ENCODE measurements around the gene HSBP1L1.

The HSBP1L1 gene

DNA sequence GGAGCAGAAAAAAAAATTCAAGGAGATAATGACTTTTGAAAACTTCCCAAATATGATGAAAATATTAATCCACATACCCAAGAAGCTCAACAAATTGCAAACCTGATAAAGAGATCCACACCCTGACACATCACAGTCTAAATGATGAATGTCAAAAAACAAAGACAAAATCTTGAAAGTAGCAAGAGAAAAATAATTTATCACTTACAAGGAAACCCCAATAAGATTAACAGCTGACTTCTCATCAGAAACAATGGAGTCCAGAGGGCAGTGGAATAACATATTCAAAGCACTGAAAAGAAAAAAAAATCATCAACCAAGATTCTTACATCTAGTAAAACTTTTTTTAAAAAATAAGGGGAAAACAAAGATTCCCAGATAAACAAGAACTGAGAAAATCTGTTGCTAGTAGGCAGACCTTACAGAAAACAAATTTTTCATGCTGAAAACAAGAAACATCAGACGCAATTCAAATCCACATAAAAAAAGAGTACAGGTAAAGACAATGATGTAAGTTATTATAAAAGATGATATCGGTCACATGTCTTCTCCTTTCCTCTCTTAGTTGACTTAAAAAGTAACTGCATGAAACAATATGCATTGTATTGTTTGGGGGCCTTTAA lies 34.3 kb upstream of the HSBP1L1 start:
- Histone ChIP-seq H3K27ac (ENCODE audit: low read depth, low read length) (no peak overlapping the region), H3K27me3 (ENCODE audit: insufficient read depth, low read length) (no peaks in the 10 kb centered on the region), H3K4me3 (ENCODE audit: low read depth, low read length) (no peak overlapping the region), H3K18ac (ENCODE audit: low read length) (no peak overlapping the region), H3K4me1 (ENCODE audit: control insufficient read depth in 1 of 2, insufficient read depth in 2 of 2, low read length in 2 of 2) (peaks cover 0 to 6% of the 10 kb centered on the region in 2 experiments), H3K14ac (ENCODE audit: low read length) (no peak overlapping the region), H3K36me3 (ENCODE audit: control insufficient read depth in 1 of 2, insufficient read depth in 2 of 2, low read length in 2 of 2) (peaks cover 4% of the 10 kb centered on the region in 2 experiments), H3K23ac (ENCODE audit: low read length) (no peak overlapping the region), H4K12ac (ENCODE audit: low read depth, low read length) (no peak overlapping the region), H4K8ac (ENCODE audit: low read depth, low read length) (no peak overlapping the region), H4K91ac (ENCODE audit: low read depth, low read length) (no peak overlapping the region), H3K79me1 (ENCODE audit: low read length) (no peaks in the 10 kb centered on the region), H3K4me2 (ENCODE audit: low read length) (no peak overlapping the region), H2BK12ac (ENCODE audit: low read length) (no peak overlapping the region), H3K9me3 (ENCODE audit: insufficient read depth, low read depth, low read length) (peaks cover 4% of the 10 kb centered on the region), H3K79me2 (ENCODE audit: control insufficient read depth, insufficient read depth, low read length, poor library complexity) (no peaks in the 10 kb centered on the region), H2AFZ (ENCODE audit: insufficient read depth, low read length, poor library complexity) (no peak overlapping the region), H2BK120ac (ENCODE audit: insufficient read depth, low read length, poor library complexity) (no peak overlapping the region), H2AK5ac (ENCODE audit: low read length) (no peak overlapping the region), H3K4ac (ENCODE audit: low read depth, low read length) (no peak overlapping the region), H2BK5ac (ENCODE audit: low read depth, low read length, poor library complexity) (no peak overlapping the region), H3K9ac (ENCODE audit: low read length) (no peak overlapping the region)
- no CpG with 5 or more reads among the region's 2 CpGs for whole genome bisulfite sequencing (ENCODE audit: extremely low coverage, insufficient coverage, insufficient read length)
- DNase-seq, result no peak

DNA sequence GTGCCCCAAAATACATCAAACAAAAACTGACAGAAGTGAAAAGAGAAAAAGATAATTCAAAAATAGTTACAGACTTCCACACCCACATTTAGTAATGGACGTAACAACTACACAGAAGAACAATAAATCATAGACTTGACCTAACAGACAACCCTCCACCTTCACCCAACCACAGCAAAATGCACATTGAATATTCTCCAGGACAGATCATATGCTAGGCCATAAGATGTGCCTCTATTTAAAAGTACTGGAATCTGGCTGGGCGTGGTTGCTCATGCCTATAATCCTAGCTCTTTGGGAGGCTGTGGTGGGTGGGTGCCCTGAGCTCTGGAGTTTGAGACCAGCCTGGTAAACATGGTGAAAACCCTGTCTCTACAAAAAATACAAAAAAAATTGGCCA lies 33.0 kb upstream of the HSBP1L1 start:
- H3K4me1 ChIP-seq (ENCODE audit: control insufficient read depth in 1 of 2, insufficient read depth in 2 of 2, low read length in 2 of 2), result peaks cover 0 to 6% of the 10 kb centered on the region in 2 experiments
- no peaks in the 10 kb centered on the region for H3K79me2 ChIP-seq (ENCODE audit: control insufficient read depth, insufficient read depth, low read length, poor library complexity)
- H3K4ac ChIP-seq (ENCODE audit: low read depth, low read length), result no peak overlapping the region
- peaks cover 2% of the 10 kb centered on the region in 2 experiments for H3K36me3 ChIP-seq (ENCODE audit: control insufficient read depth in 1 of 2, insufficient read depth in 2 of 2, low read length in 2 of 2)
- H2AK5ac ChIP-seq (ENCODE audit: low read length), result no peak overlapping the region
- no CpG with 5 or more reads among the region's 2 CpGs for WGBS (ENCODE audit: extremely low coverage, insufficient coverage, insufficient read length)
- no peak overlapping the region for H3K14ac ChIP-seq (ENCODE audit: low read length)
- H3K4me3 ChIP-seq (ENCODE audit: low read depth, low read length), result no peak overlapping the region
- no peak overlapping the region for H4K91ac ChIP-seq (ENCODE audit: low read depth, low read length)
- H2BK120ac ChIP-seq (ENCODE audit: insufficient read depth, low read length, poor library complexity), result no peak overlapping the region
- no peak overlapping the region for H2BK5ac ChIP-seq (ENCODE audit: low read depth, low read length, poor library complexity)
- no peak overlapping the region for H3K18ac ChIP-seq (ENCODE audit: low read length)
- no peak overlapping the region for H4K12ac ChIP-seq (ENCODE audit: low read depth, low read length)
- H3K9me3 ChIP-seq (ENCODE audit: insufficient read depth, low read depth, low read length), result peaks cover 6% of the 10 kb centered on the region
- no peak overlapping the region for H3K23ac ChIP-seq (ENCODE audit: low read length)
- H2AFZ ChIP-seq (ENCODE audit: insufficient read depth, low read length, poor library complexity), result no peak overlapping the region
- H2BK12ac ChIP-seq (ENCODE audit: low read length), result no peak overlapping the region
- H3K27ac ChIP-seq (ENCODE audit: low read depth, low read length), result no peak overlapping the region
- H3K79me1 ChIP-seq (ENCODE audit: low read length), result no peaks in the 10 kb centered on the region
- H4K8ac ChIP-seq (ENCODE audit: low read depth, low read length), result no peak overlapping the region
- no peak for DNase-seq
- no peak overlapping the region for H3K4me2 ChIP-seq (ENCODE audit: low read length)
- no peak overlapping the region for H3K9ac ChIP-seq (ENCODE audit: low read length)
- H3K27me3 ChIP-seq (ENCODE audit: insufficient read depth, low read length), result no peaks in the 10 kb centered on the region

DNA sequence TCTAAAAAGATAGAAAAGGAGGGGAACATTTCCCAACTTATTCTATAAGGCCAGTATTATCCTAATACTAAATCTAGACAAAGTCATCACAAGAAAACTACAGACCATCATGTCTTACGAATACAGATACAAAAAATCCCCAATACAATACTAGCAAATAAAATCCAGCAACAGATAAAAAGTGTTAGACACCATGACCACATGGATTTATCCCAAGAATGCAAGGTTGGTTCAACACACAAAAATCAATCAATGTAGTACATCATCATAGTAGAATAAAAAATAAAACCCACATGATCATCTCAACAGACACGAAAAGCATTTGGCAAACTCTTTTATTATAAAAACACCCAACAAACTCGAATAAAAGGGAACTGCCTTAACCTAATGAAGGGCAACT lies 31.5 kb upstream of the HSBP1L1 start:
- Histone ChIP-seq H3K4me2 (ENCODE audit: low read length) (no peak overlapping the region), H3K9ac (ENCODE audit: low read length) (no peak overlapping the region), H4K12ac (ENCODE audit: low read depth, low read length) (no peak overlapping the region), H2BK120ac (ENCODE audit: insufficient read depth, low read length, poor library complexity) (no peak overlapping the region), H3K79me1 (ENCODE audit: low read length) (no peaks in the 10 kb centered on the region), H3K14ac (ENCODE audit: low read length) (no peak overlapping the region), H2AK5ac (ENCODE audit: low read length) (no peak overlapping the region), H3K27me3 (ENCODE audit: insufficient read depth, low read length) (no peaks in the 10 kb centered on the region), H3K18ac (ENCODE audit: low read length) (no peak overlapping the region), H3K4me1 (ENCODE audit: control insufficient read depth in 1 of 2, insufficient read depth in 2 of 2, low read length in 2 of 2) (peaks cover 0 to 4% of the 10 kb centered on the region in 2 experiments), H3K4me3 (ENCODE audit: low read depth, low read length) (no peak overlapping the region), H3K79me2 (ENCODE audit: control insufficient read depth, insufficient read depth, low read length, poor library complexity) (no peaks in the 10 kb centered on the region), H3K27ac (ENCODE audit: low read depth, low read length) (no peak overlapping the region), H2BK5ac (ENCODE audit: low read depth, low read length, poor library complexity) (no peak overlapping the region), H3K23ac (ENCODE audit: low read length) (no peak overlapping the region), H3K4ac (ENCODE audit: low read depth, low read length) (no peak overlapping the region), H3K9me3 (ENCODE audit: insufficient read depth, low read depth, low read length) (peaks cover 6% of the 10 kb centered on the region), H4K91ac (ENCODE audit: low read depth, low read length) (no peak overlapping the region), H2BK12ac (ENCODE audit: low read length) (no peak overlapping the region), H4K8ac (ENCODE audit: low read depth, low read length) (no peak overlapping the region), H3K36me3 (ENCODE audit: control insufficient read depth in 1 of 2, insufficient read depth in 2 of 2, low read length in 2 of 2) (peaks cover 2 to 4% of the 10 kb centered on the region in 2 experiments), H2AFZ (ENCODE audit: insufficient read depth, low read length, poor library complexity) (no peak overlapping the region)
- no peak for DNase-seq
- WGBS (ENCODE audit: extremely low coverage, insufficient coverage, insufficient read length), result no CpG with 5 or more reads among the region's 3 CpGs

DNA sequence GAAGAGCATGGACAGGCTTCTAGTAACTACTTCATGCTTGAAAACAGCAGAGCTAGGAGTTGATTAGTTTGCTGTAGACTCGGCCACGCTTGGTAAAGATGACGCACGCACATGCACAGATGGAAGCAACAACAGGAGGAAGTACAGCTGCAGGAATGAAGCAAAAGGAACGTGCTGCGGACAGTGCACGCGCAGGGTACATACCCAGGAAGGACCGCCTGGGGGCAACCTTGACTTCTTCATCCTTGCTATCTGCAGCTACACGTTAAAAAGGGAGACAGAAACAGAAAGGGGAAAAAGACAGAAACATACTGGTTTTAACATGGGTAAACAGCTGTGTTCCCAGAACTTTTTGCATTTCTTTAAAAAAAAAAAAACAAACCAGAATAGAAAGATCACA lies 30.7 kb upstream of the HSBP1L1 start:
- H3K4ac ChIP-seq (ENCODE audit: low read depth, low read length), result no peak overlapping the region
- no peak overlapping the region for H4K91ac ChIP-seq (ENCODE audit: low read depth, low read length)
- H3K9me3 ChIP-seq (ENCODE audit: insufficient read depth, low read depth, low read length), result peaks cover 4% of the 10 kb centered on the region
- H2BK120ac ChIP-seq (ENCODE audit: insufficient read depth, low read length, poor library complexity), result no peak overlapping the region
- H3K14ac ChIP-seq (ENCODE audit: low read length), result no peak overlapping the region
- H3K27ac ChIP-seq (ENCODE audit: low read depth, low read length), result no peak overlapping the region
- H2BK12ac ChIP-seq (ENCODE audit: low read length), result no peak overlapping the region
- H3K27me3 ChIP-seq (ENCODE audit: insufficient read depth, low read length), result no peaks in the 10 kb centered on the region
- H3K4me3 ChIP-seq (ENCODE audit: low read depth, low read length), result no peak overlapping the region
- H3K36me3 ChIP-seq (ENCODE audit: control insufficient read depth in 1 of 2, insufficient read depth in 2 of 2, low read length in 2 of 2), result peaks cover 2 to 4% of the 10 kb centered on the region in 2 experiments
- no peak overlapping the region for H2AFZ ChIP-seq (ENCODE audit: insufficient read depth, low read length, poor library complexity)
- no peaks in the 10 kb centered on the region for H3K79me1 ChIP-seq (ENCODE audit: low read length)
- no peak overlapping the region for H3K9ac ChIP-seq (ENCODE audit: low read length)
- no peak overlapping the region for H2AK5ac ChIP-seq (ENCODE audit: low read length)
- no peak overlapping the region for H3K18ac ChIP-seq (ENCODE audit: low read length)
- WGBS (ENCODE audit: extremely low coverage, insufficient coverage, insufficient read length), result no CpG with 5 or more reads among the region's 10 CpGs
- DNase-seq, result peak; percentile 82 to 89
- H3K23ac ChIP-seq (ENCODE audit: low read length), result no peak overlapping the region
- peaks cover 0 to 4% of the 10 kb centered on the region in 2 experiments for H3K4me1 ChIP-seq (ENCODE audit: control insufficient read depth in 1 of 2, insufficient read depth in 2 of 2, low read length in 2 of 2)
- no peak overlapping the region for H2BK5ac ChIP-seq (ENCODE audit: low read depth, low read length, poor library complexity)
- no peak overlapping the region for H3K4me2 ChIP-seq (ENCODE audit: low read length)
- no peak overlapping the region for H4K12ac ChIP-seq (ENCODE audit: low read depth, low read length)
- no peaks in the 10 kb centered on the region for H3K79me2 ChIP-seq (ENCODE audit: control insufficient read depth, insufficient read depth, low read length, poor library complexity)
- H4K8ac ChIP-seq (ENCODE audit: low read depth, low read length), result no peak overlapping the region

Data from trophoblast cell (in vitro differentiated cells and primary cell).